GM12878 (cell line): Measurements from ENCODE around the gene ARHGAP22.

ENCODE experiments used
- EP300 ChIP-seq, 2 experiments: fragments of 150-350 bp in 1 of 2; IDR thresholded peaks; 2 replicates each; pipeline ENCODE4 v1.6.1; 2011 to 2012; ENCODE audit warnings: low read depth in 2 of 2, low read length in 2 of 2, borderline replicate concordance in 1 of 2, improper control_type of control experiment in 1 of 2, inconsistent platforms in 1 of 2; ENCODE audit not compliant: control insufficient read depth in 1 of 2
- HDAC2 ChIP-seq: fragments of 200-600 bp; sonication (generic); IDR thresholded peaks from 2 replicates; pipeline ENCODE4 v1.6.1; 2017
- POLR2A ChIP-seq: IDR thresholded peaks from 2 replicates; pipeline ENCODE4 v1.6.1; 2011; ENCODE audit warnings: low read depth, mild to moderate bottlenecking, low read length
- ZZZ3 ChIP-seq: IDR thresholded peaks from 2 replicates; pipeline ENCODE4 v1.6.1; 2011; ENCODE audit warnings: low read depth; ENCODE audit not compliant: control insufficient read depth, insufficient read length
- TF ChIP-seq, protein P1 (sequence below), 3 experiments: IDR thresholded peaks in 2 of 3; conservative IDR thresholded peaks in 1 of 3; 2 replicates each; pipeline ENCODE4 v1.5.1; 2011; ENCODE audit warnings: low read depth in 3 of 3, low read length in 3 of 3, mild to moderate bottlenecking in 3 of 3, control low read depth in 2 of 3, moderate library complexity in 2 of 3, inconsistent platforms in 1 of 3, mixed read lengths in 1 of 3; ENCODE audit not compliant: control insufficient read depth in 2 of 3, insufficient read depth in 1 of 3; ENCODE audit errors: extremely low read depth in 1 of 3
- TF ChIP-seq, protein P2 (sequence below): IDR thresholded peaks from 2 replicates; pipeline ENCODE4 v1.6.1; 2011; ENCODE audit warnings: low read depth, low read length, improper control_type of control experiment, borderline replicate concordance

DNA sequence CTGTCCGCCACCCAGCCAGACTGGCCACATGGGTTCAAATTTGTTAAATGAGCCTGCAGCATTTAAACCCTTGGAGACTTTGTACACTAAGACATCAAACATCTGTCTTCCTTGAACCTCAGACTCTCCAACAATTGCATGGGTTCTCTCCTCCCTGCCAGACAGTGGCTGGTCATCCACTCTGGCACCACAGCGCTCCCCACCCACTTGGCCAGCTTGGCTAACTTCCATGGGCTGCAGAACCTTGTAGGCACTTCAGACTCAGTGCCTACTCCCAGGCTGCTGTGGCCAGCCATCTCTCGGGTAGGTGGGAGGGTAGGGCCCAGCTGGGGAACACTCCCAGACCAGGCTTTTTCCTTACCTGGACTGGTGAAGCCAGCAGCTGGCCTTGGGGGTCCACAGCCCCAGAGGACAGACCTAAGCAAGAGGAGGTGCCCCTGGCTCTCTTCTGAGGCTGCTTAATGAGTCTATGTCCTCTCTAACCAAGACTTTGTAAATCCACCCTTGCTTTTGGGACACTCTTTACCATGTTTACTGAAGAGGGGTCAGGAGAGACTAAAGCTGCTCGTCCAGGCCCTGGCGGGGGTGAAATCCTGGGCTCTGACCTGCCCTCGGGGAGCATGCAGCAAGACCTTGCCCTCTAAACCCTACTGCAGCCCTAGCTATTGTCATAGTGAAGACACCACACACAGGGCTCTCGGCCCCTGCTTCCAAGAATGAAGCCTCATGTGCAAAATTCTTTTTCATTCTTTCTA lies 82.7 kb downstream of the ARHGAP22 start:
- TF ChIP-seq, protein P1, sequence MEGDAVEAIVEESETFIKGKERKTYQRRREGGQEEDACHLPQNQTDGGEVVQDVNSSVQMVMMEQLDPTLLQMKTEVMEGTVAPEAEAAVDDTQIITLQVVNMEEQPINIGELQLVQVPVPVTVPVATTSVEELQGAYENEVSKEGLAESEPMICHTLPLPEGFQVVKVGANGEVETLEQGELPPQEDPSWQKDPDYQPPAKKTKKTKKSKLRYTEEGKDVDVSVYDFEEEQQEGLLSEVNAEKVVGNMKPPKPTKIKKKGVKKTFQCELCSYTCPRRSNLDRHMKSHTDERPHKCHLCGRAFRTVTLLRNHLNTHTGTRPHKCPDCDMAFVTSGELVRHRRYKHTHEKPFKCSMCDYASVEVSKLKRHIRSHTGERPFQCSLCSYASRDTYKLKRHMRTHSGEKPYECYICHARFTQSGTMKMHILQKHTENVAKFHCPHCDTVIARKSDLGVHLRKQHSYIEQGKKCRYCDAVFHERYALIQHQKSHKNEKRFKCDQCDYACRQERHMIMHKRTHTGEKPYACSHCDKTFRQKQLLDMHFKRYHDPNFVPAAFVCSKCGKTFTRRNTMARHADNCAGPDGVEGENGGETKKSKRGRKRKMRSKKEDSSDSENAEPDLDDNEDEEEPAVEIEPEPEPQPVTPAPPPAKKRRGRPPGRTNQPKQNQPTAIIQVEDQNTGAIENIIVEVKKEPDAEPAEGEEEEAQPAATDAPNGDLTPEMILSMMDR (IDR thresholded peaks at IDR 0.05 in 2 of 3, conservative IDR thresholded peaks at IDR 0.05 in 1 of 3; ENCODE audit: control insufficient read depth in 2 of 3, extremely low read depth in 1 of 3, insufficient read depth in 1 of 3, low read depth in 3 of 3, low read length in 3 of 3) = no peak
- TF ChIP-seq HDAC2 = no peak
- TF ChIP-seq EP300 (IDR thresholded peaks at IDR 0.05; ENCODE audit: borderline replicate concordance in 1 of 2, control insufficient read depth in 1 of 2, low read depth in 2 of 2, low read length in 2 of 2) = no peak
- TF ChIP-seq, protein P2, sequence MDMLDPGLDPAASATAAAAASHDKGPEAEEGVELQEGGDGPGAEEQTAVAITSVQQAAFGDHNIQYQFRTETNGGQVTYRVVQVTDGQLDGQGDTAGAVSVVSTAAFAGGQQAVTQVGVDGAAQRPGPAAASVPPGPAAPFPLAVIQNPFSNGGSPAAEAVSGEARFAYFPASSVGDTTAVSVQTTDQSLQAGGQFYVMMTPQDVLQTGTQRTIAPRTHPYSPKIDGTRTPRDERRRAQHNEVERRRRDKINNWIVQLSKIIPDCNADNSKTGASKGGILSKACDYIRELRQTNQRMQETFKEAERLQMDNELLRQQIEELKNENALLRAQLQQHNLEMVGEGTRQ = no peak
- no peak for TF ChIP-seq POLR2A
- TF ChIP-seq ZZZ3 = no peak
